HG03060 (cell line): ENCODE data around the gene DOCK8.
A peak's percentile ranks its signal among the peaks of the same experiment; 100 is the strongest.
"Not testable (repeated sequence)": the region's sequence is repeated elsewhere in the genome, so short reads cannot be mapped to it uniquely, and the experiment has no call there.

Experiments used
- ATAC-seq: cut with Tn5 transposase; IDR thresholded peaks from one replicate; pipeline ENCODE4 v1.9.1; 2021; ENCODE audit warnings: low read depth, moderate number of reproducible peaks; ENCODE audit not compliant: unreplicated experiment

The DOCK8 gene

GRCh38 chr9:214648-215493 is at the start of gene DOCK8:
Gene DOCK8, plus strand, starts transcription at chr9:214865. Its CDS starts 112 bp downstream, at chr9:214977.
- ATAC-seq, result peak; percentile 44

GRCh38 chr9:169757-170156 is 44.9 kb upstream of the DOCK8 start:
- not testable (repeated sequence) for ATAC-seq

GRCh38 chr9:178140-178825 is 36.4 kb upstream of the DOCK8 start:
- not testable (repeated sequence) for ATAC-seq

- not testable (repeated sequence) for ATAC-seq
Observed at GRCh38 chr9:178970-179383, 35.7 kb upstream of the DOCK8 start, which contains the start of gene ZNG1A. Gene ZNG1A, minus strand, starts transcription at chr9:179056. Its CDS starts 87 bp downstream, at chr9:178969.

GRCh38 chr9:199601-200000 is 15.1 kb upstream of the DOCK8 start:
- ATAC-seq, result not testable (repeated sequence)

GRCh38 chr9:206481-206880 is 8.2 kb upstream of the DOCK8 start:
- ATAC-seq, result no peak

GRCh38 chr9:209143-209758 is 5.4 kb upstream of the DOCK8 start:
- no peak for ATAC-seq

- ATAC-seq, result no peak
Observed at GRCh38 chr9:211036-211435, 3.6 kb upstream of the DOCK8 start.

GRCh38 chr9:211557-211956 is 3.1 kb upstream of the DOCK8 start:
- ATAC-seq, result no peak

GRCh38 chr9:212297-212696 is 2.4 kb upstream of the DOCK8 start:
- no peak for ATAC-seq

- not testable (repeated sequence) for ATAC-seq
Observed at GRCh38 chr9:213901-214300, 764 bp upstream of the DOCK8 start.

GRCh38 chr9:214351-214647 is 366 bp upstream of the DOCK8 start:
- ATAC-seq, result no peak

- no peak for ATAC-seq
Observed at GRCh38 chr9:215631-216155, 1.0 kb downstream of the DOCK8 start.

GRCh38 chr9:216866-217265 is 2.2 kb downstream of the DOCK8 start:
- ATAC-seq, result no peak

- no peak for ATAC-seq
Observed at GRCh38 chr9:217950-218349, 3.3 kb downstream of the DOCK8 start.

- not testable (repeated sequence) for ATAC-seq
Observed at GRCh38 chr9:219036-219435, 4.4 kb downstream of the DOCK8 start.

- ATAC-seq, result no peak
Observed at GRCh38 chr9:219670-220365, 5.2 kb downstream of the DOCK8 start.

- no peak for ATAC-seq
Observed at GRCh38 chr9:221989-222776, 7.5 kb downstream of the DOCK8 start.

- no peak for ATAC-seq
Observed at GRCh38 chr9:223152-223551, 8.5 kb downstream of the DOCK8 start.

GRCh38 chr9:224026-224425 is 9.4 kb downstream of the DOCK8 start:
- ATAC-seq, result no peak
